Measurements from ENCODE around the gene AQP6.

The AQP6 gene, protein sequence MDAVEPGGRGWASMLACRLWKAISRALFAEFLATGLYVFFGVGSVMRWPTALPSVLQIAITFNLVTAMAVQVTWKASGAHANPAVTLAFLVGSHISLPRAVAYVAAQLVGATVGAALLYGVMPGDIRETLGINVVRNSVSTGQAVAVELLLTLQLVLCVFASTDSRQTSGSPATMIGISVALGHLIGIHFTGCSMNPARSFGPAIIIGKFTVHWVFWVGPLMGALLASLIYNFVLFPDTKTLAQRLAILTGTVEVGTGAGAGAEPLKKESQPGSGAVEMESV

DNA sequence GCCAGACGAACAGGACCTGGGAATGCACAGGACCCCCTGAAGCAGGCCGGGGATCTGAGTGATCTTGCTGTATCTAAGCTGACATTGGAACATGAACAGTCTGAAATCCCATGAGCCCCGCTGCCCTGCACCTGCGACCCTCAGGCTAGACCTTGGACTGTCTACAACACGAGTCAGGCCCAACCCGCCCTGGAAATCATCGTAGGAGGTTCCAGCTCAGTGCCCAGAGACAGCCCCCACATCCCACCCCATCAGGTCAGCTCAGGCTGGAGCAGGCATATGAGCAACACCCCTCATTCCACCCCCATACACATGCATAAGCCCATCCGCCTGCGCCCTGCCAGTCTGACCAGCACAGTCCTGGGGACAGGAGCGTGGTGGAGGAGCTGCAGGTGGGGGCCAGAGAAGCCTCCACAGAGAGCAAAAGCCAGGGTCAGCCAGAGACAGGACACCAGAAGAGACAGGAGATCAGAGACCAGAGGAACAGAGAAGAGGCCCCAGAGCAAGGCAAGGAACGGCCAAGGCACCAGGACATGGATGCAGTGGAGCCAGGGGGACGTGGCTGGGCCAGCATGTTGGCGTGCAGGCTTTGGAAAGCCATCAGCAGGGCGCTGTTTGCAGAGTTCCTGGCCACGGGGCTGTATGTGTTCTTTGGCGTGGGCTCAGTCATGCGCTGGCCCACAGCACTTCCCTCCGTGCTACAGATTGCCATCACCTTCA lies at the start of gene AQP6:
TSS of gene AQP6 (plus strand) at position 307 of the 720 bp plus-strand sequence. CDS start at position 534, 227 bp downstream.
- in situ Hi-C loops (cut with HindIII; ENCODE audit: low pct_ligation_motif_present, low pct_unique_long_range_greater_than_20kb, low sequenced_read_pairs) = loop anchor here (25.0 kb wide), 1 partner anchor 90 kb away; the partner anchor contains the start of gene ASIC1

DNA sequence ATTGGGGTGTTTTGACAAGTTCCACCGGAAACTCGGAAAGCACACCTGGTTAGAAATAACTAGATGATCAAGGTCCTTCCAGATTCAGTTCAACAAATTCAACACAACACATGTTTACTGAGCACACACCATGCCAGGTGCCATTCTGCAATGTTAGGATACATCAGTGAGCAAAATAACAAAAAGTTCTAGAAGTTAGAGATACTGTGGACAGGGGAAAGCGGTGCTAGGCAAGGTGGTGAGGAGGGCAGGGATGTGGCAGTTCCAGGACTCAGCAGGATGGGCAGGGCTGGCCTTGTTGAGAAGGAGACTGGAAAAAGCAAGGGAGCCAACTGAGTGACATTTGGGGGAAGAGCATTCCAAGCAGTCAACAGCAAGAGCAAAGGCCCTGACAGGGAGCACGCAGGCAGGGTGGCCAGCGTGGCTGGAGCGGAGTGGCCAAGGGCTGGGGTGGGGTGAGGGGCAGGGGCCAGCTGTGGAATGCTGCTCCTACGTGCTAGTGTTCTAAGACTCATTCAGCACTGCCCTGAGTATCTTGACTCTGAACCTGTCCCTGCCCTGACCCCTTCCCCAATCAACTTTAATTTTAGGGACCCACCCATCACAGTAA lies 49.6 kb upstream of the AQP6 start:
- in situ Hi-C loops (cut with HindIII; ENCODE audit: low pct_ligation_motif_present, low pct_unique_long_range_greater_than_20kb, low sequenced_read_pairs) = no loop called here
- DNase-seq = no peak

More for the DNA sequence above, at the start of gene AQP6:
- no peak for DNase-seq

DNA sequence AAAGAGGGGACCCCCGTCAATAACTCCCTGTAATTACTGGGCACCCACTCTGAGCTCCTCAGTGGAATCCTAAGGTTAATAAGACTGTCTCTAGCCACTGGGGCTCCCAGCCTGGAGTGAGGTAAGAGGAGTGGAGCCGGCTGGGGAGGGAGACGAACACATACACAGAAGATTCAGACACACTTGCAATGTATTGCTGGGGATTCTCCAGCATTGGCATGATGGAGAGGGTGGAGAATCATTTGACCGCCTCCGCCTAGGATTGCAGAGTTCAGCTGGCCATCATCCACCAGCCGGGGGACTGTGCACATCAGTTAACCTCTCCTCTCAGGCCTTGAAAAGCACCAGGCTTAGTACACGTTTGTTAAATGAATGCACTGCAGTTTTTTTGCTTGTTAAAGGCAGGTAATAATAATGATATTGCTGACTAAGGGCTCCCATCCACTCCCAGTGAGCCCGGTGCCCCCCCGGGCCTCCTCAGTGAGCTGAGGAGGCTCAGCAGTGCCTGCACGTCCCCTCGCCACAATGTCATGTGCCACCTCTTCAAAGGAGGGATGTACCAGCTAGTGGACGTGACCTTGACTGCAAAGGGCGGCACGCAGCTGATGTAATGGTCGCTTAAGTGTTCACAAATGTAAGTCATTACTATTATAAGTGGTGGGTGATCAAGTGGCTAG lies 48.7 kb upstream of the AQP6 start:
- no peak for DNase-seq
- in situ Hi-C loops (cut with HindIII; ENCODE audit: low pct_ligation_motif_present, low pct_unique_long_range_greater_than_20kb, low sequenced_read_pairs) = no loop called here

DNA sequence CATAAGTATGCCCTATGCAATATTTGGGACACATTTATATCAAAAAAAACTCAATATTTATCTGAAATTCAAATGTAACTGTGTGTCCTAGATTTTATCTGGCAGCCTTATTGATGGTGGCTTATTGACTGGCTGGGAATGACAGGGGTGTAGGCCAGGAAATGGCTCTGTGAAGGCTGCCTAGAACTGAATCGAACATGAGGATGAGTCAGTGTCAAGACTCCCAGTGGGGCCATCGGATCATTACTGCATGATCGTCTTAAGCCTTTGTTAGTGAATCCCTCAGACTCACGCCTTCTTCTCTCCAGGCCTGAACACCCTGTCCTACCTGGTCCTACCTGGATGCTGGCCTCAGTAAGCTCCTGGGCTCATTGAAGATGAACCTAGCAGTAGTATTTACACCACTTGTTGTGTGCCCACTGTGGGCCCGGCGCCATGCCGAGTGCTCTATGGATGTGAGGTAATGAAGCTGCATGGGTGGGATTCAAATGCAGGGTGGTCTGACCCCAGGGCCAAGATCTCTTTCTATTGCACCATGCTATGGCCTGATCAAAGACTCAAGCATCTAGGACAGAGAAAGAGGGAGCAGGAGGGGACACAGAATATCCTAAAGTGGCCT lies 48.0 kb upstream of the AQP6 start:
- in situ Hi-C loops (cut with HindIII; ENCODE audit: low pct_ligation_motif_present, low pct_unique_long_range_greater_than_20kb, low sequenced_read_pairs) = no loop called here
- DNase-seq = no peak

DNA sequence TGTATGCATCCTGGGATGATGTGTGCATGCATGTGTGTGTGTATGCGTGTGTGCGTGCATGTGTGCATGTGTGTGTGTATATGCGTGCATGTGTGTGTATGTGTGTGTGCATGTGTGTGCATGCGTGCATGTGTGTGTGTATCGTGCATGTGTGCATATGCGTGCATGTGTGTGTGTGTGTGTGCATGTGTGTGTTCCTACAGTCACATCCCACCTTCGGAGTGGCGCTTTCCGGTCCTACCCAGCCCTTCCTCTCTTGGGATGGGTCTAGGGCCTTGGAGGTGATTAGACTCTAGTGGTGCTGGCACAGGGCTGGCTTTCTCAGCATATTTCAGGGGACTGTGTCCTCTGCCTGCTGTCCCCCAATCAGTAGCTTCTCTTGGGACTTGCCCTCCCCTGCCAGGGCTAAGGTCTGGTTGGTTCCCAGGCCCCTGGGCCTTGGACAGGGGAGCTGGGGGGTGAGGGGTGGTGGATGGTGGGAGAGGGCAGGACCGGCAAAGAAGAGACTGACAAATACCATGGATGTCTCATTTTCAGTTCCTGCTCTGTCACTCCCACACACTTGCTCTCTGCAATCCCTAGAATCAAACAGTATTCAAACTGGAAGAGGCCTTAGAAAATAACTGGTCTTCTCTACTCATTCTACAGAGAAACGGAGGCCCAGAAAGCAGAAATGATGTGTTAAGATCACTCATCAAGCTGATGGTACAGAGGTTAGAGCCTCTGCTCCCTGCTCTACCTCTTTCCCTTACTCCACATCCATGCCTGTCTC lies 47.1 kb upstream of the AQP6 start:
- in situ Hi-C loops (cut with HindIII; ENCODE audit: low pct_ligation_motif_present, low pct_unique_long_range_greater_than_20kb, low sequenced_read_pairs) = no loop called here
- DNase-seq = no peak

DNA sequence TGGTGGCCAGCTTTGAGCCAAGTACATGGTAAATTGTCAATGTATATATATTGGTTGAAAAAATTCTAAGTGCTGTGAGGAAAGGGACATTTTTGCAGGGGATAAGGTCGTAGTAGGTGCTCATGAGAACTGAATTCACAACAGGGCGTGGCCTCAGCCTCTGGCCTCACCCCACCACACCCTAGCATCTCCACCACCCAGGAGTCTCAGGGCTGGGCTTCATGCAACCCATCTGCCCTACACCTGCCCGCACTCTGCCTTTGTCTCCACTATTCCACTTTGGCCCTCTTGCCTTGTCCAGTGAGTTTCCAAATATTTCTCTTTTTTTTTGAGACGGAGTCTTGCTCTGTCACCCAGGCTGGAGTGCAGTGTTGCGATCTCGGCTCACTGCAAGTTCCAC lies 44.3 kb upstream of the AQP6 start:
- no peak for DNase-seq
- in situ Hi-C loops (cut with HindIII; ENCODE audit: low pct_ligation_motif_present, low pct_unique_long_range_greater_than_20kb, low sequenced_read_pairs) = no loop called here

DNA sequence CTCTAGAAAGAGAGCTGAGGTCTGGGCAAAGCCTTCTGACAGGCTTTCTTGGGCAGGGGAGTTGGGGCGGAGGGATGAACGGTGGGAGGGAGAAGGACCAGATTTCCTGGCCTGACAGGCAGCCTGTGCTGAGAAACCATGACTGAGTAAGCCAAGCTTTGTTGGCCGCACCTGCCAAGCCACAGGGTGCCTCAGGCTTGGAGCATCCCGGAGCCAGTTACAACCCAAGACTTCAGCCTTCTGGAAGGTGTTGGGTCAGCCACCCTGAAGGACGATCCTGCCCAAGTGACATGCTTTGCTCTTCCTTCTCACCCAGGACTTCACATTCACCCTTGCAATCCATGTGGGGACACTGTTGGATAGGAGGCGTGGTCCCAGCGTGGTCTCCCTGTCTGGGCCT lies 43.2 kb upstream of the AQP6 start:
- DNase-seq = no peak
- in situ Hi-C loops (cut with HindIII; ENCODE audit: low pct_ligation_motif_present, low pct_unique_long_range_greater_than_20kb, low sequenced_read_pairs) = no loop called here

DNA sequence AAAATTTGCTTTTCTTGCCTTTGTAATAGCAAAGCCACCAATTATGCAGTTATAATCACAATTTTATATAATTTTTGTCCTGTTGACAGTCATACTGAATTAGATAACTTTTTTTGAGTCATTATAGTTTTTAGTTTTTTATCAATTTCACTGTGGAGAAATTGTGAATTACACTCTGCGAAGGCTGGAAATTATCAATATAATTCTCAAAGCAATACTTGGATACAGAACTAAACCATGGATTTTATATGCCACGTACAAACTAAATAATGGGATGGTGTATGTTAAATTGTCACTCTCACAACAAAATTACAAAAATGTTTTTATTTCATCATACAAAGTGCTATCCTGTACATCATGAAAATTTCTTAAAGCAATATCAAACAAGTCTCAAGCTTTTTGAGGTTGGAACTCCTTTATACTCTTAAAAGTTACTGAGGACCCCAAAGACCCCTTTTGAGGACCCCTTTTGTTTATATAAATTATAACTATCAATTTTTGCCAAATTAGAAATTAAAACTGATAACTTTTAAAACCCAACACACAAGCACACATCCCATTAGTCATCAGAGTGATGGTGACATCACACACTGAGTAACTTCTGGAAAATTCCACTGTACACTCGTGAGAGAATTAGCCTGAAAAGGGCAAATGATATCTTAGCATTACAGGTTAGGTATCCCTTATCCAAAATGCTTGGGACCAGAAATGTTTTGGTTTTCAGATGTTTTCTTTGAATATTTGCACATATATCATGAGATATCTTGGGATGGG lies 42.0 kb upstream of the AQP6 start:
- in situ Hi-C loops (cut with HindIII; ENCODE audit: low pct_ligation_motif_present, low pct_unique_long_range_greater_than_20kb, low sequenced_read_pairs) = no loop called here
- peak; percentile 45 for DNase-seq

DNA sequence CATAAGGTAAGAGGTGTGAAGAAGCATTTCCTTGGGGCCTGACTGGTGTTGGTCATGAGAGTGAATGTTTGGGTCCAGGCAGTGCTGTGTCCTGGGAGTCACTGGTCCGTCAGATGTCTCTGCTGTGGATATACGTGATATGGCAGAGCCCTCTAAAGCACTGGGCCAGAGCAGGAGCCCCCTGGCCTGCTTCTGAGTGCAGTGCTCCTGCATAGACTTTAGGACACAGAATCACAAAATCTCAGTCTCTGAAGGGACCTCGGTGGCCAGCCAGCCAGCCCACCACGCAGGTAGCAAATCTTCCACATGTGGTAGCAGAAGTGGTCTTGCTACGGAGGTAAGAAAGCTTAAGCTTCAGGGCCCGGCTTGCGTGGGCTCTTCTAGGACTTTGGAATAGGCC lies 40.7 kb upstream of the AQP6 start:
- DNase-seq = no peak
- in situ Hi-C loops (cut with HindIII; ENCODE audit: low pct_ligation_motif_present, low pct_unique_long_range_greater_than_20kb, low sequenced_read_pairs) = no loop called here

DNA sequence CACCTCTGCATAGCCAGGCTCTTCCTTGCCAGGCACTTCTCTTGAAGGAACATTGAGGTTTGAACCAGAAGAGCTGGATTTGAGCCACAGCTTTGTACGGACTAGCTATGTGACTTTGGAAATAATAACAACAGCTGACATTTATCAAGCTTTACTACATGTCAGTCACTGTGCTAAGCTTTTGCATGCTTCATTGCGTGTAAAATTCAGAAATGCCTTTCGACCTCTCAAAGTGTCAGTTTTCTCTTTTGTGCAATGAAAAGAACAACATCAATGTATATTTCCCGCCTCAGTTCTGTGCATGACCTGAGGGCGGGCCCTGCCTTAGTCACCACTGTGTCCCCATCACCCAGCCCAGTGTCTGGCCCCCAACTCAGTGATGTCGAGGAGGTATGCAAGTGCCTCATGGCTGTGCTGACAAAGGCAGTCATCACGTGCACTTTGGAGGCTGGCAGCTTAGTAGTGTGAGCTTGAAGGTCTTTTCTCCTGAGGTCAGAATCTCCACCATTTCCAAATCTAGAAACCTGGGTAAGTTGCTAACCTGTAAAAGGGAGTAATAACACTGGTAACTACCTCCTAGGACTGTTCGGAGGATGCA lies 40.1 kb upstream of the AQP6 start:
- no peak for DNase-seq
- in situ Hi-C loops (cut with HindIII; ENCODE audit: low pct_ligation_motif_present, low pct_unique_long_range_greater_than_20kb, low sequenced_read_pairs) = no loop called here

DNA sequence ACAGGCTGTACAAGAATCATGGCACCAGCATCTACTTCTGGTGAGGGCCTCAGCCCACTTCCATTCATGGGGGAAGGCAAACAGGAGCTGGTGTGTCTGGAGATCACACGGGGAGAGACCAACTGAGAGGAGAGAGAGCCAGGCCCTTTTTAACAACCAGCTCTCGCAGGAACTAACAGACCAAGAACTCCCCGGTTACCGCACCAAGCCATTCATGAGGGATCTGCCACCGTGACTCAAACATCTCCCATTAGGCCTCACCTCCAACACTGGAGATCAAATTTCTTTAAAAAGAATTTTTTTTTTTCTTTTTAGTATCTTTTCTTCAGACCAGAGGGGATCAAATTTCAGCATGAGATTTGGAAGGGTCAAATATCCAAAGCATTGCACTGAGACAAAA lies 39.0 kb upstream of the AQP6 start:
- DNase-seq = no peak
- in situ Hi-C loops (cut with HindIII; ENCODE audit: low pct_ligation_motif_present, low pct_unique_long_range_greater_than_20kb, low sequenced_read_pairs) = no loop called here

DNA sequence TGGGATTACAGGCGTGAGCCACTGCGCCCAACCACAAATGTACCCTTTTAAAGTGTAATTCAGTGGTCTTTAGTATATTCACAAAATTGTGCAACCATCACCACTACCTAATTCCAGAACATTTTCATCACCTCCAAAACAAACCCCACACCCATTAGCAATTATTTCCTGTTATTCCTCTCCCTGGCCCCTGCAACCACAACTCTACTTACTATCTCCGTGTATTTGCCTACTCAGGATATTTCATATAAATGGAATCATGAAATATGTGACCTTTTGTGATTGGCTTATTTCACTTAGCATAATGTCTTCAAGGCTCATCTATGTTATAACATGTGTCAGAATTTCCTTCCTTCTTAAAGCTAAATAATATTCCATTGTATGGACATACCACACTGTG lies 38.2 kb upstream of the AQP6 start:
- in situ Hi-C loops (cut with HindIII; ENCODE audit: low pct_ligation_motif_present, low pct_unique_long_range_greater_than_20kb, low sequenced_read_pairs) = no loop called here
- no peak for DNase-seq

DNA sequence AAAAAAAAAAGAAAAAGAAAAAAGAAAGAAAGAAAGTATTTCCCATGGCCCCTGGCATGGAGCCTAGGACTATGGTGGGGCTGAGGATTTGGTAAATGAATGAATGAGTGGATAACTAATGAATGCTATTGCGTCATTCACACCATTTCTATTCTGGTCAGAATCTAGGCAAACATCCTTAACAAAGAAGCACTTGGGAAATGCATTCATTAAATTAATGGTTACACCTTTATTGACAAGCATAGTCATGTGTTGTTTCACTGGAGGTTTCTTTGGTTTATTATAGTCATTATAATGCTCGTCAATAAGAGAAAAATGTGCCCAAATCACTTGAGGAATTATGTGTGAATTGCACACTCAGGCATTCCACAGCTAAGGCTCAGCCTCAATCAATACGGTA lies 35.8 kb upstream of the AQP6 start:
- in situ Hi-C loops (cut with HindIII; ENCODE audit: low pct_ligation_motif_present, low pct_unique_long_range_greater_than_20kb, low sequenced_read_pairs) = no loop called here
- DNase-seq = no peak

DNA sequence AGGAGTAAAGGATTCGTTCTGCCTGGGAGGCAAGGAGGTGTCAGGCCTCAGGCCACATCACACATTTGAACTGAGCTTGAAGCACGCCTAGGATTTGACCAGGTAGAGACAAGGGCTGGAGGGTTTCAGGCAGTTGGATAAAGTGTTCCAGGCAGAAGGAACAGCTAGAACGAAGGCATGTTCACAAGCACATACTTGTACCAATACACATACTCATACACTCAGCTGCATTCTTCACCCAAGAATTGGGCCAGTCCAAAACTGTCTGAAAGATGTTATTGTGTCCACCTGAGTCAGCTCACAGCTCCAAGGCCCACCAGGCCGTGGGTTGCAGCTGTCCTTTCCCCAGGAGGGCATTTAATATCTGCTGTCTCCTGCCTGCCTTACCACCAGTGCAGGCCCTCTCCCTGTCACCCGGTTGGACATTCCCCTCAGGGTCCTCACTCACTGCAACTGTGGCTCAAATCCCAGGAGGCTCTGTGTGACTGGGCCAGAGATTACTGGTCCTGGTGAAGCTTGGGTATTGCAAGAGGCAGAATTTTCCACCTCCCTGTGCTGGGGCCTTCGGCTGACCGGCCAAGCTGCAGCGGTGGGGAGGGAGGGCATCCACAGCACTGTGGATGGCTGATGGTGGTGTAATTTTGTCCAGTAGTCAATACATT lies 35.0 kb upstream of the AQP6 start:
- DNase-seq = no peak
- in situ Hi-C loops (cut with HindIII; ENCODE audit: low pct_ligation_motif_present, low pct_unique_long_range_greater_than_20kb, low sequenced_read_pairs) = no loop called here

DNA sequence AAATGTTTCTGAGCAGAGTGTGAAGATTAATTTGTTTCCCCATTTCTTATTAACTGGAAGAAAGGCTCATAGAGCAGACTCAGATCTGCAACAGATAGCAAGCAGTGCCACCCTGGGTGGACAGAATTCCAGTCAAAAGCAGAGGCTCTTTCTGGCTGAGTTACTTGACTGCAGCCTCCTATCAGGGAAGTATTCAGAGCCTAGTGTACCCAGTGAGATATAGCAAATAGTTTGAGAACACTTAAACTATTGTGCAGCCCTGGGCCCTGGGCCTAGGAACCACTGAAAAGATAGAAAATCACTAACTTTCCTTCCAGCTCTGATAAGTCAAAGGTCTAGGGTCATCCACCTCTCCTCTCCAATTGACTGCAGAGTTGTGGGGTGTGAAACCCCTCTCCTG lies 33.4 kb upstream of the AQP6 start:
- in situ Hi-C loops (cut with HindIII; ENCODE audit: low pct_ligation_motif_present, low pct_unique_long_range_greater_than_20kb, low sequenced_read_pairs) = no loop called here

DNA sequence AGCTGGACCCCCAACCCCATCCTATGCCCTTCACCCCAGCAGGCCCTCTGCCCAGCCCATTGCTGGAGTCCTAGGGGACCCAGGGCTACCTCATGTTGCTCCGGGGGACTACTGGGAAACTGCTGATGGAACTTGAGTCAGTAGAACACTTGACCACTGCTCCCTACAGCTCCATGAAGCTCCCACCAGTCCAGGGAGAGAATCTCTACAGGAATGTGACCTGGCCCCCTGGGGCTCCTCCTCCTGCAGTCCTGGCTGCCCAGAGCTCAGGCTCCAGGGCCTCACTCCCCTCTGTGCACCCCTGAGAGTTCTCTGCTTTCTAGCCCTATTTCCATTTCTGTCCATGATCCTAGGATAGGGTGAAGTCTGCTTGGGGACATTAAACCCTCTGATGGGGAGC lies 33.0 kb upstream of the AQP6 start:
- in situ Hi-C loops (cut with HindIII; ENCODE audit: low pct_ligation_motif_present, low pct_unique_long_range_greater_than_20kb, low sequenced_read_pairs) = no loop called here
- no peak for DNase-seq

More for the DNA sequence above, 33.4 kb upstream of the AQP6 start:
- DNase-seq = no peak

Data from ACHN (cell line).